IPS-18c (cell line): Measurements from ENCODE around the gene SNX22.

Experiments used
- H3K4me3 ChIP-seq: 2 replicates; pipeline ENCODE4 v1.7.0; 2013; ENCODE audit warnings: low read depth, mild to moderate bottlenecking, low read length, moderate library complexity; ENCODE audit not compliant: insufficient read depth
- H3K9me3 ChIP-seq: one replicate; pipeline ENCODE4 v1.6.1; 2013; ENCODE audit warnings: mild to moderate bottlenecking, low read length, moderate library complexity; ENCODE audit not compliant: control insufficient read depth, insufficient read depth

SNX22 gene

GRCh38 chr15:64130159-64130558, 21.4 kb upstream of the SNX22 start:
- Histone ChIP-seq H3K4me3 (no peak overlapping the region), H3K9me3 (no peaks in the 10 kb centered on the region)

- Histone ChIP-seq H3K9me3 (no peaks in the 10 kb centered on the region), H3K4me3 (no peak overlapping the region)
Observed at GRCh38 chr15:64131547-64131946, 20.0 kb upstream of the SNX22 start.

GRCh38 chr15:64132217-64132616, 19.3 kb upstream of the SNX22 start:
- H3K4me3 ChIP-seq = no peak overlapping the region

GRCh38 chr15:64133623-64134344, 17.7 kb upstream of the SNX22 start:
- H3K4me3 ChIP-seq = no peak overlapping the region
- no peaks in the 10 kb centered on the region for H3K9me3 ChIP-seq

More at GRCh38 chr15:64132217-64132616, 19.3 kb upstream of the SNX22 start:
- no peaks in the 10 kb centered on the region for H3K9me3 ChIP-seq

- Histone ChIP-seq H3K4me3 (no peak overlapping the region), H3K9me3 (no peaks in the 10 kb centered on the region)
Observed at GRCh38 chr15:64134345-64134829, 17.1 kb upstream of the SNX22 start.

- no peaks in the 10 kb centered on the region for H3K9me3 ChIP-seq
Observed at GRCh38 chr15:64136347-64136746, 15.2 kb upstream of the SNX22 start.

GRCh38 chr15:64137226-64137833, 14.2 kb upstream of the SNX22 start:
- Histone ChIP-seq H3K4me3 (no peak overlapping the region; the same call in 1 of the 2 replicates), H3K9me3 (no peaks in the 10 kb centered on the region)

More at GRCh38 chr15:64136347-64136746, 15.2 kb upstream of the SNX22 start:
- H3K4me3 ChIP-seq = no peak overlapping the region

GRCh38 chr15:64138331-64138941, 13.1 kb upstream of the SNX22 start:
- no peak overlapping the region for H3K4me3 ChIP-seq
- no peaks in the 10 kb centered on the region for H3K9me3 ChIP-seq

GRCh38 chr15:64141798-64142512, 9.6 kb upstream of the SNX22 start:
- Histone ChIP-seq H3K9me3 (no peaks in the 10 kb centered on the region), H3K4me3 (no peak overlapping the region)

GRCh38 chr15:64143276-64143675, 8.3 kb upstream of the SNX22 start:
- H3K9me3 ChIP-seq = no peaks in the 10 kb centered on the region

GRCh38 chr15:64144192-64144564, 7.4 kb upstream of the SNX22 start:
- Histone ChIP-seq H3K4me3 (no peak overlapping the region), H3K9me3 (no peaks in the 10 kb centered on the region)

More at GRCh38 chr15:64143276-64143675, 8.3 kb upstream of the SNX22 start:
- no peak overlapping the region for H3K4me3 ChIP-seq

GRCh38 chr15:64144565-64145281, 6.8 kb upstream of the SNX22 start:
- H3K4me3 ChIP-seq = no peak overlapping the region
- no peaks in the 10 kb centered on the region for H3K9me3 ChIP-seq

- no peaks in the 10 kb centered on the region for H3K9me3 ChIP-seq
- H3K4me3 ChIP-seq = no peak overlapping the region
Observed at GRCh38 chr15:64146041-64146440, 5.5 kb upstream of the SNX22 start.

- Histone ChIP-seq H3K9me3 (no peaks in the 10 kb centered on the region), H3K4me3 (no peak overlapping the region)
Observed at GRCh38 chr15:64146520-64146884, 5.0 kb upstream of the SNX22 start.

GRCh38 chr15:64146885-64147681, 4.4 kb upstream of the SNX22 start:
- Histone ChIP-seq H3K9me3 (no peaks in the 10 kb centered on the region), H3K4me3 (no peak overlapping the region)

GRCh38 chr15:64148168-64148567, 3.4 kb upstream of the SNX22 start:
- H3K4me3 ChIP-seq = no peak overlapping the region
- no peaks in the 10 kb centered on the region for H3K9me3 ChIP-seq
